ENCODE measurements around the gene TNFRSF6B. TPM values are rescaled to one million over a fixed set of nuclear protein-coding genes. Genes with fewer than 3 reads are reported as not detected.
"Not testable (repeated sequence)": the region's sequence is repeated elsewhere in the genome, so short reads cannot be mapped to it uniquely, and the experiment has no call there.

The TNFRSF6B gene
- total RNA-seq, 1 donor from 2014 or later, result not detected

GRCh38 chr20:63664861-63665594 is 31.4 kb upstream of the TNFRSF6B start:
- Mint-ChIP-seq H3K9me3 (no peaks in the 10 kb centered on the region), H3K27me3 (ENCODE audit: low read depth) (no peaks in the 10 kb centered on the region), H3K36me3 (peaks cover 18% of the 10 kb centered on the region), H3K4me3 (no peak overlapping the region), H3K4me1 (peaks cover under 1% of the 10 kb centered on the region), H3K27ac (no peak overlapping the region)
- no peak for DNase-seq (ENCODE audit: low spot score in 2 of 2, unreplicated experiment in 2 of 2)
- no peak for TF ChIP-seq CTCF (IDR thresholded peaks at IDR 0.05; ENCODE audit: unreplicated experiment)

GRCh38 chr20:63665708-63666107 is 30.7 kb upstream of the TNFRSF6B start:
- no peak for DNase-seq (ENCODE audit: low spot score in 2 of 2, unreplicated experiment in 2 of 2)
- H3K9me3 Mint-ChIP-seq, result no peaks in the 10 kb centered on the region
- TF ChIP-seq CTCF (IDR thresholded peaks at IDR 0.05; ENCODE audit: unreplicated experiment), result no peak
- no peaks in the 10 kb centered on the region for H3K27me3 Mint-ChIP-seq (ENCODE audit: low read depth)
- no peaks in the 10 kb centered on the region for H3K4me1 Mint-ChIP-seq
- peaks cover 21% of the 10 kb centered on the region for H3K36me3 Mint-ChIP-seq
- H3K27ac Mint-ChIP-seq, result no peak overlapping the region
- H3K4me3 Mint-ChIP-seq, result no peak overlapping the region

DNA sequence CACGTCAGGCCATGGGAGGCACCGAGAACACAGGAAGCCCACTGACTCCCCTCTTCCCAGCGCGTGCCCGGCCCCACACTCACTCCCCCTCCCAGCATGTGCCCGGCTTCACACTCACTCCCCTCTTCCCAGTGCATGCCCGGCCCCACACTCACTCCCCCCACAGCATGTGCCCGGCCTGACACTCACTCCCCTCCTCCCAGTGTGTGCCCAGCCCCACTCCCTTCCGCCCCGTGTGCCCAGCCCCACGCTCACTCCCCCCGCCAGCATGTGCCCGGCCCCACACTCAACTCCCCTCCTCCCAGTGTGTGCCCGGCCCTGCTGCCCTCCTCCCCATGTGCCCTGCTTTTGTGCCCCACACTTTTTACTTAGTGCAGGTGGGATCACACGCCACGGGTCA is 28.6 kb upstream of the TNFRSF6B start:
- no peak for DNase-seq (ENCODE audit: low spot score in 2 of 2, unreplicated experiment in 2 of 2)
- Mint-ChIP-seq H3K27ac (no peak overlapping the region), H3K36me3 (peaks cover 22% of the 10 kb centered on the region), H3K4me1 (no peaks in the 10 kb centered on the region), H3K27me3 (ENCODE audit: low read depth) (no peaks in the 10 kb centered on the region), H3K9me3 (no peaks in the 10 kb centered on the region), H3K4me3 (no peak overlapping the region)
- no peak for TF ChIP-seq CTCF (IDR thresholded peaks at IDR 0.05; ENCODE audit: unreplicated experiment)

DNA sequence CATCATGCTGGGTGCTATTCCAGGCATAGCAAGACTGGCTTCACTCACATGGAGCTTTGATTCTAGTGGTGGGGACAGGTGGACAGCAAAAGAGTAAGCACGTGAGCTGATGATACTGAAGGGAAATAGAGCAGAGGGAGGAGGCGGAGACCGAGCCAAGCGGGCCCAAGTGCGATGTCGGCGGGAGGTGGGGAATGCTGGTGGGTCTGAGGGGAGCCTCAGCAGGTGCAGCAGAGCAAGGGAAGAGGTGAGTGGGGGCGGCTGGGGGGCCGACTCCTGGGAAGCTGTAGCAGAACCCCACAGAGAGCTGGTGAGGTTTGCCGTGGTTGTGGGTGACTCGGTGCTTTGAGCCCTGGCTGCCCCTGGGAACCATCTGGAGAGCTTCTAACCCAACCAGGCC is 28.1 kb upstream of the TNFRSF6B start:
- Mint-ChIP-seq H3K36me3 (peaks cover 22% of the 10 kb centered on the region), H3K9me3 (no peaks in the 10 kb centered on the region), H3K4me1 (no peaks in the 10 kb centered on the region), H3K4me3 (no peak overlapping the region), H3K27ac (no peak overlapping the region), H3K27me3 (ENCODE audit: low read depth) (no peaks in the 10 kb centered on the region)
- no peak for TF ChIP-seq CTCF (IDR thresholded peaks at IDR 0.05; ENCODE audit: unreplicated experiment)
- no peak for DNase-seq (ENCODE audit: low spot score in 2 of 2, unreplicated experiment in 2 of 2)

- H3K27me3 Mint-ChIP-seq (ENCODE audit: low read depth); H3K27ac Mint-ChIP-seq; H3K4me1 Mint-ChIP-seq; H3K4me3 Mint-ChIP-seq; H3K9me3 Mint-ChIP-seq; DNase-seq (ENCODE audit: low spot score in 2 of 2, unreplicated experiment in 2 of 2): not testable (repeated sequence)
- H3K36me3 Mint-ChIP-seq, result peaks cover 30% of the 10 kb centered on the region
These were observed 24.8 kb upstream of the TNFRSF6B start for GRCh38 chr20:63671695-63672094.

DNA sequence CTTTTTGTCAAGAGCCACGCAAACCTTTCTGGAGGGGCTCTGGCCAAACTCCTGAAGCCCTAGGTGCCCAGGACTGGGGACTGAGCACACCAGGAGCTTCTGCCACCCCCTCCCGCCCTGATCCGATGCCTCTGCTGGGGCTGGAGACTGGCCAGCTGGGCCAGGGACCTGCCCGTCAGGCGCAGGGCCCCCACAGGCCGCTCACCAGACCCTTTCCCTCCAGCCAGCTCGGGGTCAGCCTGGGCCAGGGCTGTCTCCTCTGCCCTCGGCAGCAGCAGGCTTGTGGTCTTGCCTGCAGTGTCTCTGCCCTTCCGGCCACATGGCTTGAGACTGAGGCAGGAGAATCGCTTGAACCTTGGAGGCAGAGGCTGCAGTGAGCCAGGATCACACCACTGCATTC is 23.8 kb upstream of the TNFRSF6B start:
- Mint-ChIP-seq H3K4me3 (no peak overlapping the region), H3K9me3 (no peaks in the 10 kb centered on the region), H3K27ac (no peak overlapping the region), H3K4me1 (no peaks in the 10 kb centered on the region), H3K36me3 (peaks cover 36% of the 10 kb centered on the region), H3K27me3 (ENCODE audit: low read depth) (no peaks in the 10 kb centered on the region)
- no peak for DNase-seq (ENCODE audit: low spot score in 2 of 2, unreplicated experiment in 2 of 2)
- TF ChIP-seq CTCF (IDR thresholded peaks at IDR 0.05; ENCODE audit: unreplicated experiment), result no peak

All from mesothelial cell of epicardium (in vitro differentiated cells).